Esophagus muscularis mucosa (tissue), 4 donors: ENCODE data around the gene SYNE1. TPM values are rescaled to one million over a fixed set of nuclear protein-coding genes. Genes with fewer than 3 reads are reported as not detected.

Source experiments
- DNase-seq: peaks from one replicate; pipeline ENCODE4 v3.0.0-alpha.2; 2017; ENCODE audit errors: extremely low spot score
- H3K27ac ChIP-seq, 4 donors: fragments of 200-600 bp; sonication (generic); replicated peaks in 1 of 4; 1 replicate in 3 of 4; 2 replicates in 1 of 4; pipeline ENCODE4 v1.5.1; 2016 to 2019; ENCODE audit warnings: mild to moderate bottlenecking in 1 of 4
- H3K27me3 ChIP-seq, 4 donors: fragments of 200-600 bp; sonication (generic); one replicate each; pipeline versions ENCODE4 v1.5.1 to v1.6.0; 2016 to 2019
- H3K36me3 ChIP-seq, 4 donors: fragments of 200-600 bp; sonication (generic); one replicate each; pipeline ENCODE4 v1.5.1; 2016 to 2019
- H3K4me1 ChIP-seq, 4 donors: fragments of 200-600 bp; sonication (generic); one replicate each; pipeline ENCODE4 v1.5.1; 2016 to 2019
- H3K4me3 ChIP-seq, 4 donors: fragments of 200-600 bp; sonication (generic); 1 replicate in 2 of 4; 2 replicates in 2 of 4; pipeline ENCODE4 v1.5.1; 2016 to 2019; ENCODE audit warnings: mild to moderate bottlenecking in 4 of 4, moderate library complexity in 1 of 4
- H3K9me3 ChIP-seq, 4 donors: fragments of 200-600 bp; sonication (generic); 1 replicate in 3 of 4; 2 replicates in 1 of 4; pipeline ENCODE4 v1.5.1; 2016 to 2019
- EP300 ChIP-seq: sonication (generic); formaldehyde crosslinking; IDR thresholded peaks from one replicate; pipeline ENCODE4 v1.6.1; 2017; ENCODE audit warnings: antibody characterized with exemption
- POLR2A ChIP-seq: fragments of 450-650 bp; IDR thresholded peaks from one replicate; pipeline ENCODE4 v1.6.1; 2017; ENCODE audit warnings: antibody characterized with exemption, moderate library complexity, mild to moderate bottlenecking, low read depth
- POLR2AphosphoS5 ChIP-seq, 2 donors: sonication (generic); formaldehyde crosslinking; IDR thresholded peaks; one replicate each; pipeline ENCODE4 v1.6.1; 2017; ENCODE audit warnings: antibody characterized with exemption in 2 of 2
- WGBS: methylation state at CpG from one replicate; pipeline ENCODE4 v1.1.5; 2018; 5-methylcytosine and 5-hydroxymethylcytosine counted together
- intact Hi-C: fragments of 100-400 bp; cut with DNase I; formaldehyde crosslinking; loops from one replicate; pipeline ENCODE4 v1.15.1; 2023
- total RNA-seq, 4 donors: library from RNA; depleted of rRNA; stranded (reverse); fragments of >200 nt; gene quantifications; one replicate each; pipeline versions ENCODE4 v1.1.0 to v1.2.1, GENCODE V29; 2016
- TF ChIP-seq, protein P1 (sequence below), 3 experiments: fragments of 200-600 bp in 2 of 3; fragments of 450-650 bp in 1 of 3; sonication (generic) in 2 of 3; IDR thresholded peaks; one replicate each; pipeline ENCODE4 v1.5.1; 2017 to 2019; ENCODE audit warnings: antibody characterized with exemption in 3 of 3, mild to moderate bottlenecking in 2 of 3, moderate library complexity in 1 of 3

Gene SYNE1
- total RNA-seq, 4 donors from 2014 or later = 151 to 196 (median 170) TPM

DNA sequence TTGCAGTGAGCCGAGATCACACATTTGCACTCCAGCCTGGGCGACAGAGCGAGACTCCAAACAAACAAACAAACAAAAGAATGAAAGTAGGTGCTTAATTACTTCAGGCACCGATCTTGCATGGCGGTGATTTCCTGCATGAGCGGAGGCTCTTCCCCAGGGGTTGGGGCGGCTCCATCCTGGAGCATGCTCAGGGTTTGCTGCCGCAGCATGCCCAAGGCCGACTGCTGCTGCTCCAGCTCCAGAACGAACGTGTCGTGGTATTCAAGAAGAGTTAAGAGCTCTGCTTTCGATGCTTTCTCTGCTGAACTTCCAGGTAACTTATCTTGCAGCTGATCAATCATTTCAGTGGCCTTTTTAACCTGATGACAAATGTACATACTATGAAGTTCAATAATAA is 313.8 kb downstream of the SYNE1 start:
- TF ChIP-seq POLR2AphosphoS5 (IDR thresholded peaks at IDR 0.05) (no peak), EP300 (no peak), POLR2A (no peak)
- TF ChIP-seq, protein P1, sequence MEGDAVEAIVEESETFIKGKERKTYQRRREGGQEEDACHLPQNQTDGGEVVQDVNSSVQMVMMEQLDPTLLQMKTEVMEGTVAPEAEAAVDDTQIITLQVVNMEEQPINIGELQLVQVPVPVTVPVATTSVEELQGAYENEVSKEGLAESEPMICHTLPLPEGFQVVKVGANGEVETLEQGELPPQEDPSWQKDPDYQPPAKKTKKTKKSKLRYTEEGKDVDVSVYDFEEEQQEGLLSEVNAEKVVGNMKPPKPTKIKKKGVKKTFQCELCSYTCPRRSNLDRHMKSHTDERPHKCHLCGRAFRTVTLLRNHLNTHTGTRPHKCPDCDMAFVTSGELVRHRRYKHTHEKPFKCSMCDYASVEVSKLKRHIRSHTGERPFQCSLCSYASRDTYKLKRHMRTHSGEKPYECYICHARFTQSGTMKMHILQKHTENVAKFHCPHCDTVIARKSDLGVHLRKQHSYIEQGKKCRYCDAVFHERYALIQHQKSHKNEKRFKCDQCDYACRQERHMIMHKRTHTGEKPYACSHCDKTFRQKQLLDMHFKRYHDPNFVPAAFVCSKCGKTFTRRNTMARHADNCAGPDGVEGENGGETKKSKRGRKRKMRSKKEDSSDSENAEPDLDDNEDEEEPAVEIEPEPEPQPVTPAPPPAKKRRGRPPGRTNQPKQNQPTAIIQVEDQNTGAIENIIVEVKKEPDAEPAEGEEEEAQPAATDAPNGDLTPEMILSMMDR (IDR thresholded peaks at IDR 0.05) = no peak
- Histone ChIP-seq H3K27me3 (no peaks in the 10 kb centered on the region), H3K4me3 (no peak overlapping the region), H3K4me1 (peaks cover 0 to 2% (median 0%) of the 10 kb centered on the region in 4 donors), H3K27ac (no peak overlapping the region), H3K9me3 (no peaks in the 10 kb centered on the region), H3K36me3 (peaks cover 39 to 95% (median 79%) of the 10 kb centered on the region in 4 donors)
- 88% methylated on average over 13 of the region's 13 CpGs for WGBS
- DNase-seq = no peak
- intact Hi-C loops = no loop called here

DNA sequence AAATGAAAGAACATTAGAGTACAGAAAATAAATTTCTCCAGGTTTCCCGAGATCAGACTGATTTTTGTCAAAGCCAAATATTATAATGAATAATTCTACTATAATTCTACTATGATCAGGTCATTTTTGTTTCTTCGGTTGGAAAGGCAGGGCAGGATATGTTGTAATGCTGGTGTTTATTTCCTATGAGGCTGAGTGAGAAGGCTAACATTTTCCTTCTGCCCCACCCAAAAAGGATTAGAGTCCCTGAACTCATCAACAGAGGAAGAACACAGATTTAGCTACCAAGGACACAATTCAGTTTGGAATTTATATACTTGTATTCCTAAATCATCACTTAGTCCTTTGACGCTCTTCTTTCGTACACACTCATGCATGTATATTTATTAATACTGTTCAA is 318.9 kb downstream of the SYNE1 start:
- Histone ChIP-seq H3K4me3 (no peak overlapping the region), H3K36me3 (peaks cover 26 to 94% (median 67%) of the 10 kb centered on the region in 4 donors), H3K27me3 (no peaks in the 10 kb centered on the region), H3K9me3 (no peaks in the 10 kb centered on the region), H3K27ac (peak overlapping the region; percentile 50 to 63 (median 56)), H3K4me1 (peaks cover 8 to 17% (median 10%) of the 10 kb centered on the region in 4 donors)
- peak in 1 of 2 donors; percentile 28 for TF ChIP-seq POLR2AphosphoS5 (IDR thresholded peaks at IDR 0.05)
- no peak for TF ChIP-seq EP300
- intact Hi-C loops = no loop called here
- no peak for DNase-seq
- 76% methylated on average over 4 of the region's 4 CpGs for WGBS

DNA sequence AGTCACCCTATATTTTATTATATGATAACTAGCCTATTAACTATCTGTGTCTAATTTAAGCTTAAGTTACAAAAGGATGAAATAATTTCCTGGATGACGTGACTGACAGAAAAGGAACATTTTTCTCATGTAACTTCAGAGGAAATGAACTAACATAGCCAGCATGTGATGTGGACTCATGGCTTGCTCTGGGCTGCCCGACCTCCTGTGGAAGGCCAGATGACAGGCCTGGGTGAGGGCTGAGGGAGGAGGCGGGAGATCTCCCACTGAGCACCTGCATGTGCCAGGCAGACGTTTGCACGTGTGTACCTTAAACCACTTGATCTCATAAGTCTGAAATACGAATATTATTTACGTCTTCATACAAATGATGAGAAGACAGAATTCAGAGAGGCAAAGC is 321.1 kb downstream of the SYNE1 start:
- H3K27me3 ChIP-seq = no peaks in the 10 kb centered on the region
- no peak for DNase-seq
- H3K27ac ChIP-seq = peak overlapping the region in 3 of 4 donors; percentile 10 to 33 (median 29)
- H3K9me3 ChIP-seq = no peaks in the 10 kb centered on the region
- intact Hi-C loops = no loop called here
- TF ChIP-seq POLR2AphosphoS5 (IDR thresholded peaks at IDR 0.05) = peak; percentile 20 to 69
- TF ChIP-seq, protein P1 (IDR thresholded peaks at IDR 0.05) = no peak
- no peak for TF ChIP-seq POLR2A
- TF ChIP-seq EP300 = no peak
- peaks cover 12 to 87% (median 61%) of the 10 kb centered on the region in 4 donors for H3K36me3 ChIP-seq
- H3K4me3 ChIP-seq = no peak overlapping the region
- H3K4me1 ChIP-seq = peaks cover 8 to 17% (median 10%) of the 10 kb centered on the region in 4 donors
- WGBS = 60% methylated on average over 7 of the region's 7 CpGs

DNA sequence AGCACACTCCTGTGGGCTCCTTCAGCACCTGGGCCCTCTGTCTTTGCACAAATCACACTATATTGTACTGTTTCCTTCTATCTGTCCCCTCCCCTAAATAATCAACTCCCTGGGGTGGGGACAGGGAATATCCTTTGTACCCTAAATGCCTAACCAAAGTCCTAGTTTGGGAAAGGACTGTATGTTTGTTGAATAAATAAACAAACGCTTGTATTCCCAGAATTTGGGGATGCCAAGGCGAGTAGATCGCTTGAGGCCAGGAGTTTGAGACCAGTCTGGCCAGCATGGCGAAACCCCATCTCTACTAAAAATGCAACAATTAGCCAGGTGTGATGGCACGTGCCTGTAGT is 322.7 kb downstream of the SYNE1 start:
- WGBS = 93% methylated on average over 5 of the region's 5 CpGs
- H3K4me3 ChIP-seq = no peak overlapping the region
- intact Hi-C loops = no loop called here
- H3K9me3 ChIP-seq = no peaks in the 10 kb centered on the region
- DNase-seq = no peak
- peaks cover 26 to 87% (median 64%) of the 10 kb centered on the region in 4 donors for H3K36me3 ChIP-seq
- no peak overlapping the region for H3K27ac ChIP-seq
- peaks cover 8 to 17% (median 10%) of the 10 kb centered on the region in 4 donors for H3K4me1 ChIP-seq
- no peaks in the 10 kb centered on the region for H3K27me3 ChIP-seq
- TF ChIP-seq POLR2AphosphoS5 (IDR thresholded peaks at IDR 0.05) (no peak), EP300 (no peak), POLR2A (no peak)
- TF ChIP-seq, protein P1 (IDR thresholded peaks at IDR 0.05) = no peak

DNA sequence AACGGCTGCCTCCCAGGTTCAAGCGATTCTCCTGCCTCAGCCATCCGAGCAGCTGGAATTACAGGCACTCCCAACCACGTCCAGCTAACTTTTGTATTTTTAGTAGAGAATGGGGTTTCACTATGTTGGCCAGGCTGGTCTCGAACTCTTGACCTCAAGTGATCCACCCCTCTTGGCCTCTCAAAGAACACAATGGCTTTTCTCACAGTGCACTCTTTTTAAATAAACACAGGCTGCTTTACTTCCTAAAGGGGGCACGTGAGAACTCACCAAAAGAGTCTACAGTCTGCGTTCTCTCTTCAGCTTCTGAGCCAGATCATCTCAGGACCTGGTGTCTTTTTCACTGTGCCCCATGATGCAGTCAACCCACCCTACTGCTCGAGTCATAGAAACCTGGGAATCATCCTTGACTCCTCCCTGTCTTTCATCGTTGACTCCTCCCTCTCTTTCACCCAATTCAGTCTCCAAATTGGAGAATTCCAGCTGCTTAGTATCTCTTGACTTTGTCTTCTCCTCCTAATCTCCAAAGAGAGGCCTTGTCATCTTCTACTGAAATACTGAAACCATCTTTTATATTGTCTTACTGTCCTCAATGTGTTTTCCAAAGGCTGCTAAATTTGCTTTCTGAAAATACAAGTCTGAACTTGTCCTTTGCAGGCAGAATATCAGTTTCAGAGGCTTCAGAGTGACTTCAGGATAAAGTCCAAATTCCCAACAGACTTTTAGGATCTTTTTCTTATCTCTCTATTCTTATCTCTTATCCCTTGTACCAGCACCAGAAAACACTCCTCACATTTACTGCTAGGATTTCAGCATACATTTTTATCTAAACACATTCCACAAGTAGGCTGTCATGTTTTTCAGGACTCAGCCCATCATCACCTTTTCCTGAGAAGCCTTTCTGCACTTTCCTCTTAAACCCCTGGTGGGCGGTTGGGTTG is 323.4 kb downstream of the SYNE1 start:
- H3K4me3 ChIP-seq = no peak overlapping the region
- peaks cover 30 to 87% (median 64%) of the 10 kb centered on the region in 4 donors for H3K36me3 ChIP-seq
- intact Hi-C loops = no loop called here
- H3K9me3 ChIP-seq = no peaks in the 10 kb centered on the region
- H3K4me1 ChIP-seq = peaks cover 8 to 17% (median 10%) of the 10 kb centered on the region in 4 donors
- peak; percentile 29 for DNase-seq
- peak overlapping the region in 2 of 4 donors; percentile 5 to 11 for H3K27ac ChIP-seq
- no peak for TF ChIP-seq POLR2A
- TF ChIP-seq POLR2AphosphoS5 (IDR thresholded peaks at IDR 0.05) = no peak
- H3K27me3 ChIP-seq = no peaks in the 10 kb centered on the region
- WGBS = 92% methylated on average over 10 of the region's 10 CpGs
